Ishikawa (cell line): ENCODE measurements around the gene C10orf143.

Experiments
- CEBPB ChIP-seq: IDR thresholded peaks from 2 replicates; pipeline ENCODE4 v1.6.1; 2012
- CREB1 ChIP-seq: IDR thresholded peaks from 2 replicates; pipeline ENCODE4 v1.6.1; 2012; ENCODE audit warnings: low read depth
- EGR1 ChIP-seq: IDR thresholded peaks from 2 replicates; pipeline ENCODE4 v1.6.1; 2012
- EP300 ChIP-seq: IDR thresholded peaks from 2 replicates; pipeline ENCODE4 v1.6.1; 2012; ENCODE audit warnings: borderline replicate concordance
- FOXM1 ChIP-seq: IDR thresholded peaks from 2 replicates; pipeline ENCODE4 v1.6.1; 2012; ENCODE audit warnings: low read depth, borderline replicate concordance
- NFIC ChIP-seq: IDR thresholded peaks from 2 replicates; pipeline ENCODE4 v1.6.1; 2012
- RAD21 ChIP-seq: IDR thresholded peaks from 2 replicates; pipeline ENCODE4 v1.6.1; 2012; ENCODE audit warnings: low read depth
- TAF1 ChIP-seq: IDR thresholded peaks from 2 replicates; pipeline ENCODE4 v1.6.1; 2012; ENCODE audit warnings: low read depth, mild to moderate bottlenecking
- TCF12 ChIP-seq: IDR thresholded peaks from 2 replicates; pipeline ENCODE4 v1.6.1; 2012; ENCODE audit warnings: low read depth
- TEAD4 ChIP-seq: IDR thresholded peaks from 2 replicates; pipeline ENCODE4 v1.6.1; 2012
- YY1 ChIP-seq: IDR thresholded peaks from 2 replicates; pipeline ENCODE4 v1.6.1; 2012; ENCODE audit warnings: low read depth
- ZBTB7A ChIP-seq: IDR thresholded peaks from 2 replicates; pipeline ENCODE4 v1.6.1; 2012; ENCODE audit warnings: low read depth
- TF ChIP-seq, protein P1 (sequence below): IDR thresholded peaks from 2 replicates; pipeline ENCODE4 v1.6.1; 2012; ENCODE audit warnings: low read depth, mild to moderate bottlenecking
- TF ChIP-seq, protein P2 (sequence below): IDR thresholded peaks from 2 replicates; pipeline ENCODE4 v1.6.1; 2012
- TF ChIP-seq, protein P3 (sequence below): IDR thresholded peaks from 2 replicates; pipeline ENCODE4 v1.6.1; 2012

C10orf143 gene

DNA sequence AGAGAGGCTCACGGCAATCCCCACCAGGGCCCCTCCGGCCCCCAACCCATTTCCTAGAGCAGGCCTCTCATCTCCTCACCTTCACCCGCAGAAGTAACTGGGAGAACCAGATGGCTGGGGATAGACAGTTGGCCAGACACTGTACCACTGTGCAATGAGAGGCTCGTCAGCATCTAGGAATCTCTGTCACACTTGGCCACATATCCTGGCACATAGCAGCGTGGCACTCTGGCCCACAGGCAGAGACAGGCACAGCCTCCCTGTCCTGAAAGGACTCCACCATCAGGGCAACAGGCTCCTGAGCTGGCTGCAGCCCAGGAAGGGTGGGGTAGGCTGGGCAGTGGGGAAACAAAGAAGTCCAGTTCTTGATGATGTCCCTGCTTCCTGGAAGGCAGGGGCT lies 45.8 kb downstream of the C10orf143 start:
- TF ChIP-seq FOXM1 (no peak), TAF1 (no peak), CREB1 (no peak), ZBTB7A (no peak), TEAD4 (no peak), TCF12 (no peak)
- TF ChIP-seq, protein P1, sequence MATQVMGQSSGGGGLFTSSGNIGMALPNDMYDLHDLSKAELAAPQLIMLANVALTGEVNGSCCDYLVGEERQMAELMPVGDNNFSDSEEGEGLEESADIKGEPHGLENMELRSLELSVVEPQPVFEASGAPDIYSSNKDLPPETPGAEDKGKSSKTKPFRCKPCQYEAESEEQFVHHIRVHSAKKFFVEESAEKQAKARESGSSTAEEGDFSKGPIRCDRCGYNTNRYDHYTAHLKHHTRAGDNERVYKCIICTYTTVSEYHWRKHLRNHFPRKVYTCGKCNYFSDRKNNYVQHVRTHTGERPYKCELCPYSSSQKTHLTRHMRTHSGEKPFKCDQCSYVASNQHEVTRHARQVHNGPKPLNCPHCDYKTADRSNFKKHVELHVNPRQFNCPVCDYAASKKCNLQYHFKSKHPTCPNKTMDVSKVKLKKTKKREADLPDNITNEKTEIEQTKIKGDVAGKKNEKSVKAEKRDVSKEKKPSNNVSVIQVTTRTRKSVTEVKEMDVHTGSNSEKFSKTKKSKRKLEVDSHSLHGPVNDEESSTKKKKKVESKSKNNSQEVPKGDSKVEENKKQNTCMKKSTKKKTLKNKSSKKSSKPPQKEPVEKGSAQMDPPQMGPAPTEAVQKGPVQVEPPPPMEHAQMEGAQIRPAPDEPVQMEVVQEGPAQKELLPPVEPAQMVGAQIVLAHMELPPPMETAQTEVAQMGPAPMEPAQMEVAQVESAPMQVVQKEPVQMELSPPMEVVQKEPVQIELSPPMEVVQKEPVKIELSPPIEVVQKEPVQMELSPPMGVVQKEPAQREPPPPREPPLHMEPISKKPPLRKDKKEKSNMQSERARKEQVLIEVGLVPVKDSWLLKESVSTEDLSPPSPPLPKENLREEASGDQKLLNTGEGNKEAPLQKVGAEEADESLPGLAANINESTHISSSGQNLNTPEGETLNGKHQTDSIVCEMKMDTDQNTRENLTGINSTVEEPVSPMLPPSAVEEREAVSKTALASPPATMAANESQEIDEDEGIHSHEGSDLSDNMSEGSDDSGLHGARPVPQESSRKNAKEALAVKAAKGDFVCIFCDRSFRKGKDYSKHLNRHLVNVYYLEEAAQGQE: no peak

DNA sequence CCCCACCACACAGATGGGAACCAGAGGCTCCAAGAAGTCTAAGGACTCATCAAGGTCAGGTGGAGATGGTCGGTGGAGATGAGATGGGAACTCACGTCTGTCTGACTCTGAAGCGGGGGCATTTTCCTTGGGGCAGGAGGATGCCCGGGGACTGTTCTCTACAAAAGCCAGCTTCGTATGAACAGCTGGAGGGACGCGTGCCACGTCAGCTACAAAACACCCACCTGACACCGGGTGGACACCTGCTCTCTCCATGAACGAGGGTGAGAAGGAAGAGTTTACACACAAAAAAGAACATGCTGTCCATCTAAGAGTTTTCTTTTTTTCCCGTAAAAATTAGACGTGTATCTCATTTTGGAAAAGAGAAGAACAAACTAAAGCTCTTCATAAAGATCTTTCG lies 47.7 kb downstream of the C10orf143 start:
- TF ChIP-seq TEAD4: no peak

DNA sequence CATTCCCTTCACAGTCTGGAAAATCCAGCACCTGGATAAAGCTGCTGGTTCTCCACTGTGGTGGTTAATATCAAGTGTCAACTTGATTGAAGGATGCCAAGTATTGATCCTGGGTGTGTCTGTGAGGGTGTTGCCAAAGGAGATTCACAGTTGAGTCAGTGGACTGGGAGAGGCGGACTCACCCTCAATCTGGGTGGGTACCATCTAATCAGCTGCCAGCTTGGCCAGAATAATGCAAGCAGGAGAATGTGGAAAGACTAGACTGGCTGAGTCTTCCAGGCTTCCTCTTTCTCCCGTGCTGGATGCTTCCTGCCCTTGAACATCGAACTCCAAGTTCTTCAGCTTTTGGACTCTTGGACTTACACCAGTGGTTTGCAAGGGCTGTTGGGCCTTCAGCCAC lies 48.4 kb downstream of the C10orf143 start:
- TF ChIP-seq RAD21 (no peak), NFIC (no peak), EGR1 (no peak), FOXM1 (no peak)
- TF ChIP-seq, protein P2, sequence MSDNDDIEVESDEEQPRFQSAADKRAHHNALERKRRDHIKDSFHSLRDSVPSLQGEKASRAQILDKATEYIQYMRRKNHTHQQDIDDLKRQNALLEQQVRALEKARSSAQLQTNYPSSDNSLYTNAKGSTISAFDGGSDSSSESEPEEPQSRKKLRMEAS: no peak

DNA sequence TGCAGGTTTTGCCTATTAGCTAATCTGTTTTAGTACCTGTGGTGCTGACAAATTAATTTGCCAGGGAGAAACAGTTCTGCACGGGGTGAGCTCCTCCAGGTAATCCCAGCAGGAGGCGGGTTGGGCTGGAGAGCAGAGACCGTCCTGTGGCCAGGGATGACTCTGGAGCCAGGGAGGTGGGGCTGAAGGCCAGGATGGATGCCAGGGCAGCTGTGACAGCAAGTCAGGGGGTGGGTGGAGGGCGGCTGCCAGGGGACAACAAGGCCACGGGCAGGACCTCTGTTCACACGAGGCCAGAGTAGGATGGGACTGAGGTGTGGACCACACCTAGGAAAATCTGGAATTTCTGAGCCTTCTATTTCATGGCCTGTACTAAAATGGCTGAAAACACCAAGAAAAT lies 48.9 kb downstream of the C10orf143 start:
- TF ChIP-seq NFIC: no peak
- TF ChIP-seq EGR1: no peak
- TF ChIP-seq, protein P2: no peak
- TF ChIP-seq, protein P3, sequence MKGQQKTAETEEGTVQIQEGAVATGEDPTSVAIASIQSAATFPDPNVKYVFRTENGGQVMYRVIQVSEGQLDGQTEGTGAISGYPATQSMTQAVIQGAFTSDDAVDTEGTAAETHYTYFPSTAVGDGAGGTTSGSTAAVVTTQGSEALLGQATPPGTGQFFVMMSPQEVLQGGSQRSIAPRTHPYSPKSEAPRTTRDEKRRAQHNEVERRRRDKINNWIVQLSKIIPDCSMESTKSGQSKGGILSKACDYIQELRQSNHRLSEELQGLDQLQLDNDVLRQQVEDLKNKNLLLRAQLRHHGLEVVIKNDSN: no peak
- TF ChIP-seq TAF1: no peak
- no peak for TF ChIP-seq TEAD4
- TF ChIP-seq TCF12: no peak
- no peak for TF ChIP-seq CREB1
- TF ChIP-seq EP300: no peak
- TF ChIP-seq RAD21: no peak
- no peak for TF ChIP-seq FOXM1

DNA sequence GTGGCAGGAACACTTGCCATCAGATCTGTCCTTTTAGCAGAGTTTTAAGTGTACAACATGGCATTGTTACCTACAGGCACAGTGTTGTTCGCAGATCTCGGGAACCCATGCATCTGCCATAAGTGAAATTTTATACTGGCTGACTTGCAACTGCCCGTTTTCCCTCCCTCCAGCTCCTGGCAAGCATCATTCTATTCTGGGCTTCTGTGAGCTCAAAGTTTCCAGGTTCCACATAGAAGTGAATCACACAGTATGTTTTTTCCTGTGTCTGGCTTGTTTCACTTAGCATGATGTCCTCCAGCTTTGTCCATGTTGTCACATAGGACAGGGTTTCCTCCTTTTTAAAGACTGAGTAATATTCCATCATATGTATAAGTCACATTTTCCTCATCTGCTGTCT lies 56.6 kb downstream of the C10orf143 start:
- TF ChIP-seq FOXM1: no peak

DNA sequence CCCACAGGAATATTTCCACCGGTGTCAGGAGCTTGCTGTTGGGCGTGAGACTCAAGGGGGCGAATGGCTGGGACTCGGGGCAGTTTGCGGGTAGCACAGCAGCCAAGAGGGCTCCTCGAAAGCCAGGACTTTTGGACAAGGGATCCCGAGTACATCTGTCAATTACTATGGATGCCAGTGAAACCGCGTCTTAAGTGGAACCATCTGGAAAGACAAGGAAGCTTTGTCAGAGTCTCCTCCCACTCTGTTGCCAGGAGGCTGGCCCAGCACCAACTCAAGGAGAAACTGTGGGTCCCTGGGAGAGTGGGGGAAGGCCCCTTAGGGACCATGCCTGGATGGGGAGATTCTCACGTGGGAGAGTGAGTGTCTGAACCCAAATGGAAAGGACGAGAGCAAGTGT lies 57.1 kb downstream of the C10orf143 start:
- TF ChIP-seq ZBTB7A (no peak), CREB1 (no peak), YY1 (no peak), NFIC (no peak), TCF12 (no peak), EGR1 (no peak), TEAD4 (no peak), RAD21 (no peak), CEBPB (no peak), FOXM1 (no peak), EP300 (no peak), TAF1 (no peak)
- TF ChIP-seq, protein P3: no peak
- TF ChIP-seq, protein P1: no peak
- TF ChIP-seq, protein P2: no peak

DNA sequence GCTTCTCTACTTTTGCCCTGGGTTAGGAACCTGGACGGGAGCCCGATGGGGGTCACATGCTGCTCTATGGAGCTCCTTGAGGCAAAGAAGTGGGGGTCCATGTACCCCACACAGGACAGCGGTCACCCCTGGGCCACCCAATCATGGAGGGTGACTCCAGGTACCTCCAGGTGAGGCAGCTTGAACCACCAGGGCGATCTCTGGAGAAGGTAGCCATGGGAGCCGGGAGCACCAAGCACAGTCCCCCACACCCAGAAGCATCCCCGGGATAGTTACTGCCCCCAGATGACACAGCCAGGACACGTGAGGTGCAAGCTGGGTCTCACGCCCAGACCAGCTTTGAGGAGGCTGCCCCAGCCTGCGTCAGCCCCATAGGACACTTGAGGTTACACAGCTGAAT lies 58.4 kb downstream of the C10orf143 start:
- TF ChIP-seq NFIC: no peak
- TF ChIP-seq, protein P2: no peak
- TF ChIP-seq RAD21: no peak
- TF ChIP-seq FOXM1: no peak
- no peak for TF ChIP-seq CEBPB
- no peak for TF ChIP-seq EP300
- TF ChIP-seq, protein P3: no peak
- no peak for TF ChIP-seq TEAD4
- no peak for TF ChIP-seq YY1
- no peak for TF ChIP-seq ZBTB7A
- no peak for TF ChIP-seq TAF1
- no peak for TF ChIP-seq EGR1
